Ovary (tissue), 3 donors: Measurements from ENCODE around the gene ETNPPL.

Experiments
- CTCF ChIP-seq, 3 donors: fragments of 450-650 bp in 2 of 3; fragments of 200-600 bp in 1 of 3; IDR thresholded peaks; one replicate each; pipeline versions ENCODE4 v1.5.1 to v1.8.0; 2016 to 2022; ENCODE audit warnings: antibody characterized with exemption in 3 of 3, mild to moderate bottlenecking in 1 of 3
- POLR2A ChIP-seq: fragments of 450-650 bp; IDR thresholded peaks from one replicate; pipeline ENCODE4 v1.6.1; 2017; ENCODE audit warnings: antibody characterized with exemption, mild to moderate bottlenecking, moderate library complexity
- donor health status: DM: no; HTN: no; CAD: no.

- TF ChIP-seq CTCF (IDR thresholded peaks at IDR 0.05) = no peak
- TF ChIP-seq POLR2A = no peak
These were observed 66.7 kb downstream of the ETNPPL start for GRCh38 chr4:108696160-108696559.
